GM19372 (cell line): ENCODE data around the gene RACGAP1.
"Not testable (repeated sequence)": the region's sequence is repeated elsewhere in the genome, so short reads cannot be mapped to it uniquely, and the experiment has no call there.

Source experiments
- ATAC-seq: cut with Tn5 transposase; IDR thresholded peaks from one replicate; pipeline ENCODE4 v1.9.1; 2021; ENCODE audit warnings: mild to moderate bottlenecking, low read depth, moderate library complexity; ENCODE audit not compliant: unreplicated experiment

RACGAP1 gene

DNA sequence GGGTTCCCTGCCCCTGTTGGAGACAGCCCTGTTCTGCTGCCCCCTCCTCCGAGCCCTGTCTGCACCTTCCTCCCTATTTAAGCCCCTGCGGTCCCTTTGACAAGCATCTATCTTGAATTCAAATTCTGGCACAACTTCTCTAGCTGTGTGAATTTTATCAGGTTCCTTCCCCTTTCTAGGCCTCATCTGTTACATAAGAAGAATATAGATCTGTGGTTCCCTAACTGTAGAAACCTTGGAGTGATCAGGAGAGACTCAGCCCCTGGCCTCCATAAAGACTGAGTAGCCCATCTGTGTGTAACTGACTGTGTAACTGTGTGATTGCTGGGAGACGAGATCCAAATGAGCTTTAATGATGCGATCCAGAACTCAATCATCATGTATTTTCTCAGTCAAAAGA is 13.0 kb upstream of the RACGAP1 start:
- ATAC-seq = no peak

DNA sequence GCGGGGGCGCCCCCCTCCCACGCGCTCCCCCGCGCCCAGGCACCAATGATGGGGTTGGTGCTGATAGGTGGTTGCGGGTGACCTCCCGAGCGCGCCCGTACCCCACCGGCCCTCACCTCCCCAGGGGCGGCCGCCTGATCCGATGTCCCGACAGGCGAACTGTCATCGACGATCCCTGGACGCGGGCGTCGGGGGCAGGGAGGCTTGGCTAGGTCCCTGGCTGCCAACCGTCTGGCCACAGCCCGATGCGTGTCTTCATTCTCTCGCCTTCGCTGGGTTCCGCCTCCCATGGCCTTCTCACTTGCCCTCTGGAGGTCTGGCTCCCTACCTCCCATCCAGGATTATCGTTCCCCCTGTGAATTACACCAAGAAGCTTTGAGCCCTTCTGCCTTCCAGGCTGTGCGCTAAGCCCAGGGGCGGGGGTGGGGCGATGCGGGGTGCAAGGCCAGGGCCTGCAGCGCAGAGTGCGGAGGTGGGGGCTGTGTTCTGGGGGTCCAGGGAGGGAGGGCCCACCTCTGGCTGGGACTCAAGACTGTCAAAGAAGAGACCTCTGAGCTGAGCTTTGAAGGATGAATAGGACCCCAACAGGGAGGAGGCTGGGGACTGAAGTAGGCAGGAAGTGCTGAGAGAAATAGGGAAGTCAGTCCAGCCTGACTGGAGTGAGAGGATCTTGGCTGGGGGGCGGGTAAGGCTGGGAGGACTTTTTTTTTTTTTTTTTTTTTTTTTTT is 7.7 kb upstream of the RACGAP1 start:
- no peak for ATAC-seq

DNA sequence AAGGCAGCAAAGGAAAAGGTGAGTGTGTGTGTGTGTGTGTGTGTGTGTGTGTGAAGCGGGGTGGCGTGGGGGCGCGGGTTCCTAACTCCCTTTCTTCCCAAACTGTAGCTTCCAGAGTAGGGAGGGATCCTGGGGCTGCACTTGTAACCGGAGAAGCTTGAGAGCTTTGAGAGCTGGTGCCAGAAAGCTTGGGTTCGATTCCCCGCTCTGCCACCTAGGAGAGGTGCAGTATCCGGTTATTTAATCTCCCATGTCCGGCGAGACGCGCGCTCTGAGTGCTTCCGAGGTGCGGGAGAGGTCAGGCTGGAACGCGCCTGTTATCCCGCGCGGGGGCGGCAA is 7.2 kb upstream of the RACGAP1 start:
- ATAC-seq = no peak

DNA sequence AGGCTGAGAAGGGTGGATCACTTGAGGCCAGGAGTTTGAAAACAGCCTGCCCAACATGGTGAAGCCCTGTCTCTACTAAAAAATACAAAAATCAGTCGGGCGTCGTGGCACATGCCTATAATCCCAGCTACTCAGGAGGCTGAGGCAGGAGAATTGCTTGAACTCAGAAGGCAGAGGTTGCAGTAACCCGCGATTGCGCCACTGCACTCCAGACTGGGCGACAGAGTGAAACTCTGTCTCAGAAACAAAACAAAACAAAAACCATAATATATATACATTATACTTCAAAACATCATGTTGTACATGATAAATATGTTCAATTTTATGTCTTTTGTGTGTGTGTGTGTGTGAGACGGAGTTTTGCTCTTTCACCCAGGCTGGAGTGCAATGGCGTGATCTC is 5.2 kb upstream of the RACGAP1 start:
- ATAC-seq = not testable (repeated sequence)

DNA sequence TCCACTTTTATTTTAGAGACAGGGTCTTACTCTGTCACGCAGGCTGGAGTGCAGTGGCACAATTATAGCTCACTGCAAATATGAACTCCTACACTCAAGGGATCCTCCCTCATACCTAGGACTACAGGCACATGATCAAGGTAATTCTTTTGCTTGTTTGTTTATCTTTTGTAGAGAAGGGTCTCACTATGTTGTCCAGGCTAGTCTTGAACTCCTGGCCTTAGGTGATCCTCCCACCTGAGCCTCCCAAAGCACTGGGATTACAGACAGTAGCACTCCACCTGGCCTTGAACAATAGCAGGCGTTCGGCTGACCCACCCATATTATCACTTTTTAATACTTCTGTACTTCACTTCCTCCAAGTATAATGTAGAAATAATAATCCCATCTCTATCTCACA is 1.4 kb upstream of the RACGAP1 start:
- no peak for ATAC-seq

GRCh38 chr12:50024805-50025186 is 498 bp downstream of the RACGAP1 start:
- ATAC-seq = peak; percentile 6

DNA sequence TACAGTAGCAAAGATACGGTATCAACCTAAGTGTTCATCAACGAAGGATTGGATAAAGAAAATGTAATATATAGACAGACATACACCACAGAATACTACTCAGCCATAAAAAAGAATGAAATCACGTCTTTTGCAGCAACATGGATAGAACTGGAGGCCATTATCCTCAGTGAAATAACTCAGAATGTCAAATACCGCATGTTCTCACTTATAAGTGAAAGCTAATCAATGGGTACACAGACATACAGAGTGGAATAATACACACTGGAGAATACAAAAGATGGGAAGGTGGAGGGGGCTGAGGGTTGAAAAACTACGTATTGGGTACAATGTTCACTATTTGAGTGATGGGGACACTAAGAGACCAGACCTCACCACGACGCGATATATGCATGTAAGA is 1.1 kb downstream of the RACGAP1 start:
- no peak for ATAC-seq

DNA sequence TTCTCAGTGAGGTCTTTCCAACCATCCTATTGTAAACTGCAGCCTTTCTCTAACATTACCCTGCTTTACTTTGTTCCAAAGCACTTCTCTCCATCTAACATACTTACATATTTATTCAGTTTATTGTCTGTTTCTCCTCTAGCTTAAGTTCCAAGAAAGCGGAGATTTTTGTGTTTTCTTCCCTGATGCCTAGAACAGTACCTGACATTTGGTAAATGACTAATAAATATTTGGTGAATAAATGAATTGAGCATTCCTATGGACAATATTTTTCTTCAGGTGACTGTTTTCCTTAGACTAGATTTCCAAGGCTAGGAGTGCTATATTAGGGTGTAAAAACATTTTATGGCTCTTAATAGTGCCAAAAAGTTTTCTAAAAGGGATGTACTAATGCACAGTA is 2.4 kb downstream of the RACGAP1 start:
- no peak for ATAC-seq

DNA sequence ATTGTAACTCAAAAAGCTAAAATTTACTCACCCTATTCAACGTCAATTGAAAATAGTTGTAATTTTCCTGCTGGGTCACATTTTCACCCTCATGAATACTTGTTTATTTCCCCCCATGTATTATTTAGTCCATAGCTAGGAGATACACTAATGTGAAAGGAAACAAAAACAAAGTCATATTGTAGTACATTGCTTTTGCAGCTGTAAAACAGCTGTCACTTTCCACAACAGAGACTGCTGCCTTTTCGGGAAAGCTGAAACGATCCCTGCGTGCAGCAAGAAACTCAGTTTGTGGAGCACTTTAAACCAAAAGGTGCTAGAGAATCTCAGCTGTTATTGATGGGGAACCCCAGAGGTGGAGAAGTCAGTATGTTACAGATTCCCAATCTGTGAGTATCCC is 4.3 kb downstream of the RACGAP1 start:
- ATAC-seq = no peak

DNA sequence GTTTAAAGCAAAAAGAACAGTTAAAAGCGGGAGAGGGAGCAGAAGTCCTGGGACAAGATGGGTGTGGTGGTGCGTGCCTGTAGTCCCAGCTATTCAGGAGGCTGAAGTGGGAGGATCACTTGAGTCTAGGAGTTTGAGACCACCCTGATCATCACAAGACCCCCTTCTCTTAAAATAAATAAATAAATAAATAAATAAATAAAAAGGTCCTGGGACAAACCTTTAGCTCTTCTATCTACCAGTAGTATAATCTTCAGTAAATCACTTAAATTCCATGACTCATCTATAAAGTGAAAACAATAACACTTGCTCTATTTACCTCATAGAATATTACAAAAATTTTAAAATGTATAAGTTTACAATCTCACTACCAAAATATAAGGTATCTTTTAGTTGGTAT is 5.8 kb downstream of the RACGAP1 start:
- no peak for ATAC-seq

GRCh38 chr12:50018968-50019367 is 6.3 kb downstream of the RACGAP1 start:
- ATAC-seq = no peak

DNA sequence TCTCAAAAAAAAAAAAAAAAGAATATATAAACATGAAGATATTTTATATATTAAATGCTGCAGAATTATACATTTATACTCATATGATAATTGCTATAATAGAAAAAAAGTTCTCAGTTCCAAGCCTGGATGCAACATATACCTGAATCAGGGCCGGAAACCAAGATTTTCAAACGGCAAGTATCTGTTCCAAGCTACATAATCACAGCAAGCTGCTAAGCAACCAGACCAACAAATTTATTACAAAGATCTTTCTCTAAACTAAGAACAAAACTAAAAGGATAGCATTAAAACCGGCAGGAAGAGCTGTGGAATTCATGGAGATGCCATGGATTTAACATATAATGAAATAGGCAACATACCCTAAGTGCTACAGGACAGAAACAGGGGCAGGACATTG is 7.1 kb downstream of the RACGAP1 start:
- no peak for ATAC-seq

DNA sequence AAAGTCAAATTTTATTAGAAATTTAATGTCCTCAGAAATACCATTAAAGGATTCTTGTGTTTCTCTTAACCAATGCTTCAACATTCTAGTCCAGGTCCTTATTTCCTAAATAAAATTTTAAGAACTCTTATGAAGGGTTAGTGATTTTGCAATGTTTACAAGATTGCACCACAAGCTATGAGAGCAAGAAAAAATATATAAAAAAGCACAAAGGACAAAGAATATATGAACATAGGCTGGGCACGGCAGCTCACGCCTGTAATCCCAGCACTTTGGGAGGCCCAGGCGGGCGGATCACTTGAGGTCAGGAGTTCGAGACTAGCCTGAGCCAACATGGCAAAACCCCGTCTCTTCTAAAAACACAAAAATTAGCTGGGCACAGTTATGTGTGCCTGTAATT is 7.7 kb downstream of the RACGAP1 start:
- ATAC-seq = no peak

GRCh38 chr12:50016501-50017475 is 8.5 kb downstream of the RACGAP1 start:
- no peak for ATAC-seq

GRCh38 chr12:50014342-50014741 is 11.0 kb downstream of the RACGAP1 start:
- ATAC-seq = no peak

DNA sequence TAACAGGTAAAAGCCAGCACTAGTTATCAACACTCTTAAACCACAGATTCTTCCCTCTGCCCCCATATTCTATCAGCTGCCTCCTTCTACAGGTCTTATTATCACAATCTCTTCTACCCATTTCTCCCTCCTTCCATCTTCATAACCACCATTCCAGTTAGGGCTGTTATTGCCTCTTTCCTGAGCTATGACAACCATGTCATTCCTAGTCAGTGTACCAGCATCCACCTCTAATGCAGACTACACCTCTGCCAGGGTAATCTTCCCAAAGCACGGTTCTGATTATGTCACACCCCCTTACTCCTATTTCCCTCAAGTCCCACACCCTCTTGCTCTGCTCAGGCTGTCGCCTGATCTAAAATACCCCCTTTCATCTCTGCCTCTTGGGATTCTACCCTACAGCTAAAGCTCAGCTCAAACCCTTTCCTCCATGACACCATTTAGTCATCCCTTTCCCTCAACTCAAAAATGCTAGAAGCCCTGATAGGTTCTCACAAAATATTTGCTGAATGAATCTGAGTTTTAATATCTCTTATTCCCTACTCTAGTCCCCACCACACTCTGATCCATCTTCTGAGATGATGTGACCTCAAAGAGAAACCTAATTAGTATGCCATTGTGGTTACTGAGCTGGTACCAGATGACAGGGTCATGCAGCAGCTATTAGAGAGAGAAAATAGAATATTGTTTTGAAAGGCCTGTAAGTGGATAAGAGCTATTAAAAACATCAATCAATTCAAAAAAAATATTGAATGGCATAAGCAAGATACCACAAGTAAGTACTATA is 11.7 kb downstream of the RACGAP1 start:
- ATAC-seq = no peak

DNA sequence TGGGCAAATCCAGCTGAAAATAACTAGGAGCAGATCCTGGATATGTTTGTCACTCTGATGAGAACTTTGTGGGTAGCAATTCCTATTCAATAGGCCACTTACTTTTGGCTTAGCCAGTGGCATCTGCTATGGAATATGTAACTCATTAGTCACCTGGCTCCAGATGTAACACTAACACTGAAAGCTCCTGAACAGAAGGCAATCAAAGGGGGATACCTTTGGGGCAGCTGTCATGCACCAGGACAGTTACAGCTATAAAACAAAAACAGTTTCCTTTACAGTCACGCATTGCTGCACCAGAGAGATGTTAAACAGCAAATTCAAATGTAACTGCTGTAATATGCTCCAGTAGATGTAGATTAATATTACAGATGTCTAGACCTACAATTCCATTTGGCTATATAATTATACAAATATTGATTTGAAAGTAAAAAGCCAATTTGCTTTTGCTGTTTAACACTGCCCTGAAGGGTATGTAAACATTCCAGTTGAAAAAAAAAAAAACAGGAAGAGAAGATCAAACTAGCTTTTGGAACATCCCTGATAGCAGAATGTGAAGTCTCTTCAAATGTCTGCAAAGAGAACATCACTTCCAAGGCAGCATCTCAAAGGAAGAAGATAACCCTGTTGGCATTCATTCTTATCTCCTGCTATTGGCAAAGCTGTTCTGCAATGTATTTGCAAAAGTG is 18.4 kb downstream of the RACGAP1 start:
- ATAC-seq = no peak

- ATAC-seq = no peak
These were observed 19.0 kb downstream of the RACGAP1 start for GRCh38 chr12:50006280-50006679.

DNA sequence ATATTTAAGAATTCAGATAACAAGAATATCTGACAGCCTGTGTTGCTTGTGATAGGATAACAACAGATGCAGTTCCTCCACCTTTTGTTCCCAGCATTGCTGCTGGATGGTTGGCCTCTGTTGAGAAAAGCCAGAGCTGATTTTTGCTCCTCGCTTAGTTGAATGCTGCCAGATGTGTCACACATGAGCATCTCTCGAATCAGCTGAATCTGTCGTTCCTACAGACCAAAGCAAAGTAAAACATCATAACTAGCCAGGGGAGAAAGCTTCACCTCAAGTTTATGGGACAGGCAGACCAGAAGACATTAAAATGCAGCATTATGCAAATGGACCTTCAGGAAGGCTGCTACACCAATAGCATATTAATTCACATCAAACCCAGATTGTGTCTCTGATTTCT is 20.1 kb downstream of the RACGAP1 start:
- no peak for ATAC-seq

DNA sequence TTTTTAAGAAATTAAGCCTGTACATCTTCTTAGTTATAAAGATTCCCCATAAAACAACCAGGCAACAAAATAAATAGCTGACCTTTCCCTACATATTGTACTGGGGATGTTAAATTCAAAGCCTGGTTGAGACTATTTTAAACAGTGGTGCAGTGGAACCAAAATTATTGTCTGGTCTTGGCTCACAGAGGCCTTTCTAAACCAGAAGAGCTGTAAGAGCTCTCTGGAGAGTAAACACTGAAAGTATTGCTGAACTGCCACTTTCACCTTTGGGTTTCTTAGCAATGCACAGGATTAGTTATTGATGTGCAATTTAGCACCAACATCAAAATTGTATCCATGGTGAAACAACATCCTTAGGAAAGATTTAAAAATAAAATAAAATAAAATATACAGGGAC is 20.6 kb downstream of the RACGAP1 start:
- ATAC-seq = no peak

- no peak for ATAC-seq
These were observed 21.7 kb downstream of the RACGAP1 start for GRCh38 chr12:50003595-50003994.
